GM21737 (cell line): ENCODE data around the gene H6PD.

Experiments
- ATAC-seq: cut with Tn5 transposase; IDR thresholded peaks from one replicate; pipeline ENCODE4 v1.9.1; 2021; ENCODE audit warnings: mild to moderate bottlenecking, moderate library complexity; ENCODE audit not compliant: unreplicated experiment

Gene H6PD

DNA sequence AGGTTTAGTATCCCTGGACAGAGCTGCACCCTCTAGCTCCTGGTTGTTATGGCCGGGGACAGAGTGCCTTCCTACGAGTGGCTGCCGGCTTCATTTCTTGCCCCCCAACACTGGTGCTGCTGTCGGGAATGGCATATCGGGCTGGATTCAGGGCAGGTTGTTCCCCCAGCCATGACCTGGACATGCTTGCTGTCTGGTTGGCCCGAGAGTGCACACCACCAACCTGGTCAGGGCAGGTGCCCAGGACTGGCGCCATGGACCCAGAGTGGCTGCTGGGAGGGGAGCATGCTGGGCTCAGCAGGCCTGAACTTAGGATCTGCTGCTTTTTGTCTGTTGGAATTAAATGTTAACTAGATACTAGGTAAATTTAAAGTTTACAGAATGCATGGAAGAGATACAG is 21.8 kb downstream of the H6PD start:
- ATAC-seq = no peak

DNA sequence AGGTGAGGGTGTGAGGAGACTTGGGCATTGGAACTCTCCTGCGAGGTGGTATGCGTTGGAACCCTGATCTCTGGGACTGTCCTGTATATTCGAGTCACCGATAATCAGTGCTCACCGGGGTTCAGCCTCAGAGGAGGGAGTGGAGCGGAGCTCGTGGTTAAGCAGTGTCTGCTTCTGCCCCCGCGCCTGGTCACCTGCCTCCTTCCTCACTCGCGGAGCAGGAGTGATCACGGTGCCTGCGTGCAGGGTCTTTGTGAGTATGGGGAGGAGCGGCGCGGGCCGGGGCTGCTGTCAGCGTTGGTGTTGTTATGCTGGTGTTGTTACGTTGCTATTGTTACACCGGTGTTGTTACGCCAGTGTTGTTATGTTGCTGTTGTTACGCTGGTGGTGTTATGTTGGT is 23.3 kb downstream of the H6PD start:
- no peak for ATAC-seq

DNA sequence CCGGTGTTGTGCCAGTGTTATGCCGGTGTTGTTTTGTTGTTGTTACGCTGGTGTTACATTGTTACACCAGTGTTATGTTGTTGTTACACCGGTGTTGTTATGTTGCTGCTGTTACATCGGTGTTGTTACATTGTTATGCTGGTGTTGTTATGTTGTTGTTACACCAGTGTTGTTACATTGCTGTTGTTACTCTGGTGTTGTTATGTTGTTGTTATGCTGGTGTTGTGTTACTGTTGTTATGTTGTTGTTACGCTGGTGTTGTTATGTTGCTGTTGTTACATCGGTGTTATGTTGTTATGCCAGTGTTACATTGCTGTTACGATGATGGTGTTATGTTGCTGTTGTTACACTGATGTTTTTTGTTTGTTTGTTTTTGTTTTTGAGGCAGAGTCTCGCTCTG is 24.1 kb downstream of the H6PD start:
- ATAC-seq = no peak

DNA sequence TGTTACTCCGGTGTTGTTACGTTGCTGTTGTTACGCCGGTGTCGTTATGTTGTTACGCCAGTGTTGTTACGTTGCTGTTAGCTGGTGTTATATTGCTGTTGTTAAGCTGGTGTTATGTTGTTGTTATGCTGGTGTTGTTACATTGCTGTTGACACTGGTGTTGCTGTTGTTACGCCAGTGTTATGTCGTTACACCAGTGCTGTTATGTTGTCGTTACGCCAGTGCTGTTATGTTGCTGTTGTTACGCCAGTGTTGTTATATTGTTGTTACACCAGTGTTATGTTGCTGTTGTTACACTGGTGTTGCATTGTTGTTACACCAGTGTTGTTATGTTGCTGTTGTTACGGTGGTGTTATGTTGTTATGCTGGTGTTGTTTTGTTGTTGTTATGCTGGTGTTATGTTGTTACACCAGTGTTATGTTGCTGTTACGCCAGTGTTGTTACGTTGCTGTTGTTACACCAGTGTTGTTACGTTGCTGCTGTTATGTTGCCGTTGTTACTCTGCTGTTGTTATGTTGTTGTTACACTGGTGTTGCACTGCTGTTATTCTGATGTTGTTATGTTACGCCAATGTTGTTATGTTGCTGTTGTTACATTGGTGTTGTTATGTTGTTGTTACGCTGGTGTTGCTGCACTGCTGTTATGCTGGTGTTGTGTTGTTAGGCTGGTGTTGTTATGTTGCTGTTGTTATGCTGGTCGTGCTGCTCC is 25.6 kb downstream of the H6PD start:
- ATAC-seq = no peak

DNA sequence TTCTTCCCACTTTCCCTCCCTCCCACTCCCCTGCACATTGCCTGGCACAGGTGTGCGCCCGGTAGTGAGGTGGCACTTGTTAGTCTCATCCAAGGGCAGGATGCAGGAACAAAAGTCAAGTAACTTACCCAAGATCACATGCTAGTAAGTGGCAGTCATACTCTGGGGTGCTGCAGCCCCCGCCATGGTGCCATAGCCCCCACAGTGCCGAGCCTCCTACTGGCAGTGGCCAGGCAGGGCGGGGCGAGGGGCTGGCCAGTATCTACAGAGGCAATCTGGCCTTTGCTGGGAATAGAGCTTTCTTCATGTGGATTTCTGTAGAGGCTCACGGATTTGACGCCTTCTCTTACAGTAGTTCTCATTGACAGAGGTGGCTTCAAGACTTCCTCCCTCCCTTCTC is 26.9 kb downstream of the H6PD start:
- ATAC-seq = no peak

DNA sequence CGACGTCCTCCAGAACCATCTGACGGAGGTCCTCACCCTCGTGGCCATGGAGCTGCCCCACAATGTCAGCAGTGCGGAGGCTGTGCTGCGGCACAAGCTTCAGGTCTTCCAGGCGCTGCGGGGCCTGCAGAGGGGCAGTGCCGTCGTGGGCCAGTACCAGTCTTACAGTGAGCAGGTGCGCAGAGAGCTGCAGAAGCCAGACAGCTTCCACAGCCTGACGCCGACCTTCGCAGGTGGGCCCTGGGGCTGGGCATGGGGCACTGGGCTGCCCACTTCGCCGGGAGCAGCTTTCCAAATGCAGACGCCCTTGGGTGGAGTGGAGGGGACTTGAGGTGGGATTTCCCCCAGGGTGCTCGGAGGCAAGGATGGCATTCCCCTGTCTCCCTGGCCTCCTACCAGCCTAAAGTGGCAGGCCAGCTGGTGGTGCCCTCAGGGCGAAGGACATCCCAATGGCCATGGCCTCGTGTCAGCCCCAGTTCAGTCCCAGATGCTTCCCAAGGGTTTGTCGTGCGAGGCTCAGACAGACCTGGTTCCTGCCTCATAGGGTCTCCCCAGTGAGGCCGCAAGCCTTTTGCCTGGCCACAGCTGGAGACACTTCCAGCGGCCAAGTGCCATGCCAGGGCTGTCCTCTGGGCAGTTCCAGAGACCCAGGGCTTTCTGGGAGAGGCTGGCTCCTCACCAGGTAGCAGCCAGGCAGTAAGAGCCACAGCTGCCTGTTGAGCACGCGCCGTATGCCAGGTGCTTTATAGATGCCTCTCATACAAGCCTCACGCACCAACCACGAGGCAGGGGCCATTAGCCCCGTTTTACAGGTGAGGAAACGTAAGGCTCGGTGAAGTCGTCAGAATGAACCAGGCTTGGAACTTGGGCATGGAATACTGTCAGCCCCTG is 27.8 kb downstream of the H6PD start:
- no peak for ATAC-seq

DNA sequence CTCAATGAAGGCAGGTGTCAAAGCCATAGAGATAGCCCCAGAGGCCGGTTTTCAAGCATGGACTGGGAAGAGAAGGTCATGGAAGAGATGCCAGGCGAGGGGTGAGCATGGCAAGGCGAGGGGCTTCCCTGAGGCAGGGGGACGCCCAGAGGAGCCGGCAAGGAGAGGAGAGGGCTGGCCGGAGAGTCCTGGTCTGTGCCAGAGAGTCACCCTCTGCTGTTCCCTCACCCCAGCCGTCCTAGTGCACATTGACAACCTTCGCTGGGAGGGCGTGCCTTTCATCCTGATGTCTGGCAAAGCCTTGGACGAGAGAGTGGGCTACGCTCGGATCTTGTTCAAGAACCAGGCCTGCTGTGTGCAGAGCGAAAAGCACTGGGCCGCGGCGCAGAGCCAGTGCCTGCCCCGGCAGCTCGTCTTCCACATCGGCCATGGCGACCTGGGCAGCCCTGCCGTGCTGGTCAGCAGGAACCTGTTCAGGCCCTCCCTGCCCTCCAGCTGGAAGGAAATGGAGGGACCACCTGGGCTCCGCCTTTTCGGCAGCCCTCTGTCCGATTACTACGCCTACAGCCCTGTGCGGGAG is 28.8 kb downstream of the H6PD start:
- ATAC-seq = no peak

DNA sequence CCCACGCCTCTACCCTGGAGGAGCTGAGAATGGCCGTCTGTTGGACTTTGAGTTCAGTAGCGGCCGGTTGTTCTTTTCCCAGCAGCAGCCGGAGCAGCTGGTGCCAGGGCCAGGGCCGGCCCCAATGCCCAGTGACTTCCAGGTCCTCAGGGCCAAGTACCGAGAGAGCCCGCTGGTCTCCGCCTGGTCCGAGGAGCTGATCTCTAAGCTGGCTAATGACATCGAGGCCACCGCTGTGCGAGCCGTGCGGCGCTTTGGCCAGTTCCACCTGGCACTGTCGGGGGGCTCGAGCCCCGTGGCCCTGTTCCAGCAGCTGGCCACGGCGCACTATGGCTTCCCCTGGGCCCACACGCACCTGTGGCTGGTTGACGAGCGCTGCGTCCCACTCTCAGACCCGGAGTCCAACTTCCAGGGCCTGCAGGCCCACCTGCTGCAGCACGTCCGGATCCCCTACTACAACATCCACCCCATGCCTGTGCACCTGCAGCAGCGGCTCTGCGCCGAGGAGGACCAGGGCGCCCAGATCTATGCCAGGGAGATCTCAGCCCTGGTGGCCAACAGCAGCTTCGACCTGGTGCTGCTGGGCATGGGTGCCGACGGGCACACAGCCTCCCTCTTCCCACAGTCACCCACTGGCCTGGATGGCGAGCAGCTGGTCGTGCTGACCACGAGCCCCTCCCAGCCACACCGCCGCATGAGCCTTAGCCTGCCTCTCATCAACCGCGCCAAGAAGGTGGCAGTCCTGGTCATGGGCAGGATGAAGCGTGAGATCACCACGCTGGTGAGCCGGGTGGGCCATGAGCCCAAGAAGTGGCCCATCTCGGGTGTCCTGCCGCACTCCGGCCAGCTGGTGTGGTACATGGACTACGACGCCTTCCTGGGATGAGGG is 29.7 kb downstream of the H6PD start:
- ATAC-seq = no peak

DNA sequence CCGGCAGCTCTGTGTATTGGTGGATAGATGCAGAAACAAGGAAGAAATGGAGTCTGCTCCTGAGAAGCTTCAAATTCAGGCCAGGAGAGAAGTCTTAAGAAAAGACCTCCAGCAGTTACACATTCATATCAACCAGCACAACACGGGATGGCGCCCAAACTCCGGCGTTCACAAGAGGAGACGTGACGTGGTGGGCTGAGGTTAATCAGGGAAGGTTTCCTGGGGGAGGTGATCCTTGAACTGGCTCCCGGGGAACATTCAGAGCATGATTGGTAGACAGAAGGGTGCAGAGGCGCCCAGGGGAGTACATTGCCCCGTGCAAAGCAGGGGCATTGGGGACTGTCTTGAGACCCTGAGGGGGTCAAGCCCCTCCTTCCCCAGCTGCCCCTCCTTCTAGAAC is 30.5 kb downstream of the H6PD start:
- no peak for ATAC-seq

DNA sequence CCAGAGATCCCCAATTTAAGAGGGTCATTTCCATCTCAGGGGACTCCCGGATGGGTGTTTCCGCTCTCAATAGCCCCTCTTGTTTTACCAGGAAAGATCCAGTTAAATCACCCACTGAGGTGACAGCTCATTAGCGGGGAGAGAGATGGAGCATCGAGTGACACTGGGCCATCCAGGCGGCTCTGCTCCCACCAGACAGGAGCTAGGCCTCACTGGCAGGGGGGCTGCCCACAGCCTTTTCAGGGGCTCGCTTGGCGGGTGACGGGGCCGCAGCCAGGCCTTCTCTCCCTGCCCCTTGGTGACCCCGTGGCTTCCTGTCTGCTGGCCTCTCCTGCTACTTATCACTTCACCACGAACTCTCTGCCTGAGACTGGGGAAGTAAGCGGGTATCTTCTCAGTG is 31.4 kb downstream of the H6PD start:
- ATAC-seq = no peak

DNA sequence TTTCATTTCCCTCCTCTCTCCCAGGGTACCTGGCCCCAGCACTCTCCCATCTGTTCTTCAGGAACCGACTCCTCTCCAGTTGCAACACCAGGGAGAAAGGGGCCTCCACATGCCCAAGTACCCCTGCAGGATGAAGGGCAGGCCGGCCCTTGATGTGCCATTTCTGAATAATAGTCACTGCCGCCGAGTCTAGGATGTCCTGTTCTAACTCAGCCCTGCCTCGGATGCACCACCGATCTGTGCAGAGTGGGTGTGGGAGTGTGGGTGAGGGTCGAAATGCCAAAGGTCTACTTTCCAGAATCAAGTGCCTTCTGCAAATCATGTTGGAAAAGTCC is 32.7 kb downstream of the H6PD start:
- no peak for ATAC-seq

DNA sequence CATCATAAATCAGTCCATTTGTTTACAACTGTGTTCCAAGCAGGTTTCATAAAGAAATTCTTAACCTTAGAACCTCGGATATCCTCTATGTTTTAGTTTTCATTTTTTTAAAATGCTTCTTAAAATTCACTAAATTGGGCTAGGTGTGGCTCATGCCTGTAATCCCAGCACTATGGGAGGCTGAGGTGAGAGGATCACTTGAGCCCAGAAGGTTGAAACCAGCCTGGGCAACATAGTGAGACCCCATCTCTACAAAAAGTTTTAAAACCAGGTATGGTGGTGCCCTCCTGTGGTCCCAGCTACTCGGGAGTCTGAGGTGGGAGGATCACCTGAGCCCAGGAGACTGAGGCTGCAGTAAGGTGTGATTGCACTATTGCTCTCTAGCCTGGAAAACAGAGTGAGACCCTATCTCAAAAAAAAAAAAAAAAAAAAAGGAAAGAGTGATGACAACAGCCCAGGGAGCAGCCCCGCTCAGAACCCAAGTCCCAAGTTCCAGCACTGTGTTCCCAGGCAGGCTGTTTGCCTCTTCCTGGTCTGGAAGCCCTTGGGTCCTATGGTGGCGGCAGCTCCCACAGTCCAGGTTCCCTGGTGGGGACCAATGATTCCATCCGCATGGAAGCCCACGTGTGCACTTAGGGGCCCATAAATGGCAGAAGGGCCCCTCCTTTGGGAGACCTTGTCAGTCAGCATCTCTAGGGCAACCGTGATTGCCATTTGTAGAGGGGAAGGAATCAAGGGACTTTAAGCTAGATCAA is 33.4 kb downstream of the H6PD start:
- no peak for ATAC-seq

DNA sequence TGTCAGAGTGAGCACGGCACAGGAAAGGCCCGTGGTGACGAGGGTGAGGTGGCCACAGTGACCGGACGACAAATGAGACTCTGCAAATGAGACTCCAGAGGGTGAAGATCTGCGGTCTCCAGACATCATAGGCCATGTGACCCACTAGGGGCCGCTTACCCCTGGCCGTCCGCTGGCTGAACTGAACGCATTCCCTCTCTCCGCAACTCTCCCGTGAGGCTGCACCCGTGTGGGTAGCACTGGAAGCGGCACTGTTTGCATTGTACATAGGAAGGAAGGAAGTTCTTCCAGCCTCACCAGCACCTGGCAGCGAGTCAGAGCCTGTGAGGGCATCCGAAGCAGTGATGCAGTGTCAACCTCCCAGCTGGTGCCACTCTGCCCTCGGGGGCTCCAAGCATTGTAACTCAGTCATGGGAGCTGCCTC is 34.5 kb downstream of the H6PD start:
- ATAC-seq = no peak

DNA sequence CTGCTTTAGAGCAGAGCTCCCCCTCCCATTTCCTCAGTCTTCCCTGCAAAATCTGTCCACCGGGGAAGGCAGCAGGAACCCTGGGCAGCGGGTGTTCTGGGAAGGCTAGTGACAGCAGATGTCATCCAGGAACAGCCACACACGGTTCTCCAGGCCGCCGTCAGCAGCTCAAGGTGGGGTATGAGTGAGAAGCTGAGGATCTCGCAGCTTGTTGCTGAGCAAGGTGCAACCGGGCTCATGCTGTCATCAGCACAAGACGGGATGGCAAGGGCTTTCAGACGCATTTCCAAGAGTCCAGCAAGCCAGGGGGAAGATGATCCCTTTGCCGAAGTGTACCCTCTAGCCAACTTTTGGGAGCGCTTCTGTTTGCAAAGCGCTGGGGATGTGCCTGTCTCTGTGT is 35.1 kb downstream of the H6PD start:
- ATAC-seq = no peak

DNA sequence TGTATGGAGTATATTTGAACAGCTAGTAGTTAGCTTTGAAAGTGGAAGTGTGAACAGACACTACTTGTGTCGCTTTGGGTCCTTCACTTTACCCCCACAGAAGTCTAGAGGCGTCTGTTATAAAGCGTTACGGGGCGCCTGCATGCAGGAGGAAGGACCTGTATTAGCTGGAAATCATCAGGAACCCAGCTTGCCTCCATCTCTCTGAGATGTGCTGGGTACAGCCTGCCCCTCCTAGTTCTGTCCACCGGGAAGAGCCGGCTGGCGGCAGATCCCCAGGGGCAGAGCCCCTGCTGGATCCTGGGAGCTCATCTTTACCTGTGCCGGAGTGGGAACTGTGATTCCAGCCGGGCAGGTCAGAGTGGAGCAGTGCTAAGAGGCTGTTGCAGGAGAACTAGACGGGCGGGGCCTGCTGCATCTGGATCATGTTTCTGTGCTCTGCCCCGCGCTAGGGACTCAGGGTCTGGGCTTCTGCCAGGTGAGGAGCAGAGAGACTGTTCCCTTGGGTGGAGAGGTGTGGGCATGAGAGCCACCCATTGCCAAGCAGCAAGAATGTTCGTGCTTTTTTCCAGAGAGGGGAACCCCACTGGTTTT is 35.8 kb downstream of the H6PD start:
- ATAC-seq = no peak

DNA sequence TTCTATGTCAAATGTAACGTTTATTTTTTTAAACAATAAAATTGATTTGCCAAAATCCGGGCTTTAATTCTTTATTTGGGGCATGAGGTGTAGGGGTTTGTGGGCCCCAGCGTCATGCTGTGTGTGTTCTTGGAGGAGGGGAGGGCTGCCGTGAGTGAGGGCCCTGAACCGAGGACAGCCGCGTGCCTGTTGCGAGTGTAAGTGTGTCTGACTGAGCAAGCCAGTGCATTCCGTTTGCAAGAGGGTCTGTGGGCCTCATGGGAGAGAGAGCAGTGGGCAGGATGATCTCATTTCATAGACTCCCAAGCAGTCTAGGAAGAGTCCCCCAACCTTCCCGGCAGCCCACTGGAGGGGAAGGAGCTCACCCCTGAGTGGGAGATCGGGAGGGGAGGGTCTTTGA is 36.7 kb downstream of the H6PD start:
- ATAC-seq = no peak

DNA sequence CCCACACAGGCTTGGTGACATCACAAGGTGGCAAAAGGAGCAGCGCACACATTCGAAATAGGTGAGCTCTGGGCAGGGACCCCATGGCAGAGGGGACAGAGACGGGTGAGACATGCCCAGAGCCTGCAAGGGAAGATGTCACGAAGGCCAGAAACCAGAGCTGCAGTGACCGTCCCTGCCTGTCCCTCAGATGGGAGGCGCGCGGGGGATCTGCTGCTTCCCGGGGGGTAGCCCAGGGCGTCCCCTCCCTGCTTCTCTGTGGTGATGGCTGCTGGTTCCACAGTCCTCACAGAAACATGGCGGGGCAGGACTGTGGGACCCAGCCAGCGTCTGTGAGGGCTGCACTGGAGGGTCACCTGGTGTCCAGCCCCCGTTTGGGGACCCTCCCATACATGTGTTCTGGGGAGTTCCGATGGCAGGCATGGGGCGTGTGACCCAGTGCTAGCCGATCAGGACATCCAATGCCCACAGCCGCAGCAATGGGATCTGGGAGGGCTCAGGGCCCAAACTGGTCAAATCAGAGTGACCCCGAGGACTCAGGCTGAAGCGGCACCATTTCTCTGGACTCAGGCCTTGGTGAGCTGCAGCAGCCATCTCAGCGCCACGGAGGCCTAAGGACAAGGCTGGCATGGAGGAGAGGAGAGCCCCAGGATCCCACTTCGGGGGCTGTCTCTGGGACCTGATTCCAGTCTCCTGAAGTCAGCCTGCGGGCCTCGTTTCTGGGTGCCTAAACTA is 37.5 kb downstream of the H6PD start:
- ATAC-seq = no peak

DNA sequence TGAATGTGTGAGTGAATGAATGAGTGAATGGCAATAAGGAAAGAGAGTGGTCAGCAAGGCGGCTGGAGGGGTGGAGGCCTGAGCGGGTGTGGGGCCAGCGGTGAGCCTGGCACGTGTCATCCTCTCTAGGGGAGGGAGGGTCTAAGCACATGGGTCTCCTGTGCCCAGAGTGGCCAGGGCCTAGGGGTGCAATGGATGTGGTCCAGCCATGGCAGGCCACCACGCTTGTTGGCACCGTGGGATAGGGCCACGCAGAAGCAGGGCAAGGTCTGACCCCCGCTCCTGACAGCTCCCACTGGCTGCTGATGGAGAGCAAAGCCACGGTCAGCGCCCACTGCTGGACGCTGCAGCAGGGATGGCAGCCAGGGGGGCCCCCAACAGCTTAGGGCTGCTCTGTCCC is 38.6 kb downstream of the H6PD start:
- no peak for ATAC-seq

DNA sequence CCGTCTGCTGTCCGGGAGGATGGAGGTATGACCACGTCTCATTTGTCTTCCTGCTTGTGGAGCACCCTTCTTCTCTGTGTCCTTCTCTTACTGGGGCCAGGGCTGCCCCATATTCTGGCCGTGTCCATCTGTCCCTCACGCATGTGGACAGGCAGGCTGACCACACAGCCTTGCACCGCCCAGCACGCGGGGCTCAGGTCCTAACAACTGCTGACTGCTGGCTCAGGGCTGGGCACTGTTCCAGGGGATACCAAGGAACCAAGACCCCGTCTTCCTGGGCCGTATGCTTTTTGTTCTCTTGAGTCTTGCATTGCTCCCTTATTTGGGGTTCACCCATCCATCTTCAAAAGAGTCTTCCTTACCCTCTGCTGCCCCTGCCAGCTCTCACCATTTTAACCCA is 40.6 kb downstream of the H6PD start:
- no peak for ATAC-seq
